ENCODE measurements around the gene NKAIN2. TPM values are rescaled to one million over a fixed set of nuclear protein-coding genes. Genes with fewer than 3 reads are reported as not detected.

NKAIN2 gene
- total RNA-seq, 2 donors from 2014 or later: 0.29 TPM; not detected in 1

GRCh38 chr6:124796464-124796970 is 992.9 kb downstream of the NKAIN2 start:
- no peak overlapping the region for H3K4me3 ChIP-seq (ENCODE audit: low read length)
- H3K4me1 Mint-ChIP-seq: peaks cover 11% of the 10 kb centered on the region
- H3K9ac ChIP-seq (ENCODE audit: extremely low read depth, low read length, poor library complexity, severe bottlenecking): no peak overlapping the region
- H3K27me3 Mint-ChIP-seq (ENCODE audit: insufficient read depth): no peaks in the 10 kb centered on the region
- peak overlapping the region; percentile 39 for H3K27ac ChIP-seq (ENCODE audit: low read depth, low read length)
- H3K27ac Mint-ChIP-seq: no peak overlapping the region
- no peaks in the 10 kb centered on the region for H3K9me3 Mint-ChIP-seq
- peak; percentile 74 for DNase-seq
- no peaks in the 10 kb centered on the region for H3K36me3 ChIP-seq (ENCODE audit: control insufficient read depth, insufficient read depth, low read length)
- H3K9me3 ChIP-seq (ENCODE audit: control insufficient read depth, low read length): no peaks in the 10 kb centered on the region
- H3K27me3 ChIP-seq (ENCODE audit: control insufficient read depth, insufficient read depth, low read length, poor library complexity, severe bottlenecking): no peaks in the 10 kb centered on the region
- TF ChIP-seq CTCF (conservative IDR thresholded peaks at IDR 0.05): no peak
- H3K4me3 Mint-ChIP-seq: no peak overlapping the region
- H3K36me3 Mint-ChIP-seq (ENCODE audit: low read depth): no peaks in the 10 kb centered on the region
- 77 to 79% methylated on average over 3 to 4 of the region's 4 CpGs for WGBS, 2 experiments (ENCODE audit: insufficient coverage in 1 of 2, insufficient read length in 1 of 2)
- H3K4me1 ChIP-seq (ENCODE audit: control insufficient read depth, insufficient read depth, low read length): no peaks in the 10 kb centered on the region

GRCh38 chr6:124797224-124797623 is 993.6 kb downstream of the NKAIN2 start:
- Mint-ChIP-seq H3K4me1 (peaks cover 11% of the 10 kb centered on the region), H3K9me3 (no peaks in the 10 kb centered on the region), H3K27me3 (ENCODE audit: insufficient read depth) (no peaks in the 10 kb centered on the region)

GRCh38 chr6:124798942-124799496 is 995.4 kb downstream of the NKAIN2 start:
- H3K36me3 Mint-ChIP-seq (ENCODE audit: low read depth): no peaks in the 10 kb centered on the region
- DNase-seq: no peak
- Histone ChIP-seq H3K9me3 (ENCODE audit: control insufficient read depth, low read length) (no peaks in the 10 kb centered on the region), H3K27ac (ENCODE audit: low read depth, low read length) (no peak overlapping the region), H3K27me3 (ENCODE audit: control insufficient read depth, insufficient read depth, low read length, poor library complexity, severe bottlenecking) (no peaks in the 10 kb centered on the region), H3K9ac (ENCODE audit: extremely low read depth, low read length, poor library complexity, severe bottlenecking) (no peak overlapping the region), H3K36me3 (ENCODE audit: control insufficient read depth, insufficient read depth, low read length) (no peaks in the 10 kb centered on the region), H3K4me3 (ENCODE audit: low read length) (no peak overlapping the region), H3K4me1 (ENCODE audit: control insufficient read depth, insufficient read depth, low read length) (no peaks in the 10 kb centered on the region)
- no peak overlapping the region for H3K4me3 Mint-ChIP-seq
- peaks cover 11% of the 10 kb centered on the region for H3K4me1 Mint-ChIP-seq
- H3K9me3 Mint-ChIP-seq: no peaks in the 10 kb centered on the region
- no peaks in the 10 kb centered on the region for H3K27me3 Mint-ChIP-seq (ENCODE audit: insufficient read depth)
- H3K27ac Mint-ChIP-seq: no peak overlapping the region
- peak; percentile 47 for TF ChIP-seq CTCF (conservative IDR thresholded peaks at IDR 0.05)
- 89 to 100% methylated on average over 1 to 3 of the region's 3 CpGs for whole genome bisulfite sequencing, 2 experiments (ENCODE audit: insufficient coverage in 1 of 2, insufficient read length in 1 of 2)

More at GRCh38 chr6:124797224-124797623, 993.6 kb downstream of the NKAIN2 start:
- H3K4me3 Mint-ChIP-seq: no peak overlapping the region
- no peak for DNase-seq
- no peaks in the 10 kb centered on the region for H3K36me3 ChIP-seq (ENCODE audit: control insufficient read depth, insufficient read depth, low read length)
- no peak overlapping the region for H3K9ac ChIP-seq (ENCODE audit: extremely low read depth, low read length, poor library complexity, severe bottlenecking)
- no peaks in the 10 kb centered on the region for H3K4me1 ChIP-seq (ENCODE audit: control insufficient read depth, insufficient read depth, low read length)
- H3K36me3 Mint-ChIP-seq (ENCODE audit: low read depth): no peaks in the 10 kb centered on the region
- no peaks in the 10 kb centered on the region for H3K27me3 ChIP-seq (ENCODE audit: control insufficient read depth, insufficient read depth, low read length, poor library complexity, severe bottlenecking)
- H3K4me3 ChIP-seq (ENCODE audit: low read length): no peak overlapping the region
- no peak overlapping the region for H3K27ac ChIP-seq (ENCODE audit: low read depth, low read length)
- H3K9me3 ChIP-seq (ENCODE audit: control insufficient read depth, low read length): no peaks in the 10 kb centered on the region
- H3K27ac Mint-ChIP-seq: no peak overlapping the region
- TF ChIP-seq CTCF (conservative IDR thresholded peaks at IDR 0.05): no peak
